ENCODE measurements around the gene ZNF586. TPM values are rescaled to one million over a fixed set of nuclear protein-coding genes. Genes with fewer than 3 reads are reported as not detected.

The ZNF586 gene
- total RNA-seq, 2 donors from 2014 or later: 13.1 to 17.6 TPM

DNA sequence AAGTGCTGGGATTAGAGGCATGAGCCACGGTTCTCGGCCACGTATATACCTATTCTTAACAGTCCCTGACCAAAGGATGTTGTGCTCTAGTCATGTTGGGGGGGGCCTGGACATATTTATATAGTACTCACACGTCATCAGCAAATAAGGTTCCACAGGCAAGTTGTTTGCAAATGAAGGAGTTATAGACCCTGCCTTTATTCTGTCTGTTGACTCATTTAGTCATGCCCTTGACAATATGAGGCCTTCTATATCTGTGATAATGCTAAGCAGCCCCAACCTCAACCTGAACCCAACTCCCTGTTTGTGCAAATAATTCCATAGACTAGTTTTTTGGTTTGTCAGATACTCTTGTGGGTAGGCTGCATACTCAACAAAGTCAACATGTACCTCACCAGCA is 8.9 kb downstream of the ZNF586 start:
- Histone ChIP-seq H3K9me3 (peaks cover 8% of the 10 kb centered on the region), H3K36me3 (peaks cover 10% of the 10 kb centered on the region), H3K9ac (ENCODE audit: low read depth in 2 of 2, low read length in 2 of 2) (no peak overlapping the region), H3K27ac (no peak overlapping the region), H3K27me3 (no peaks in the 10 kb centered on the region), H3K4me1 (no peaks in the 10 kb centered on the region), H3K4me3 (no peak overlapping the region)
- DNase-seq: no peak
- intact Hi-C loops (cut with DNase I): no loop called here
- TF ChIP-seq, protein P1, sequence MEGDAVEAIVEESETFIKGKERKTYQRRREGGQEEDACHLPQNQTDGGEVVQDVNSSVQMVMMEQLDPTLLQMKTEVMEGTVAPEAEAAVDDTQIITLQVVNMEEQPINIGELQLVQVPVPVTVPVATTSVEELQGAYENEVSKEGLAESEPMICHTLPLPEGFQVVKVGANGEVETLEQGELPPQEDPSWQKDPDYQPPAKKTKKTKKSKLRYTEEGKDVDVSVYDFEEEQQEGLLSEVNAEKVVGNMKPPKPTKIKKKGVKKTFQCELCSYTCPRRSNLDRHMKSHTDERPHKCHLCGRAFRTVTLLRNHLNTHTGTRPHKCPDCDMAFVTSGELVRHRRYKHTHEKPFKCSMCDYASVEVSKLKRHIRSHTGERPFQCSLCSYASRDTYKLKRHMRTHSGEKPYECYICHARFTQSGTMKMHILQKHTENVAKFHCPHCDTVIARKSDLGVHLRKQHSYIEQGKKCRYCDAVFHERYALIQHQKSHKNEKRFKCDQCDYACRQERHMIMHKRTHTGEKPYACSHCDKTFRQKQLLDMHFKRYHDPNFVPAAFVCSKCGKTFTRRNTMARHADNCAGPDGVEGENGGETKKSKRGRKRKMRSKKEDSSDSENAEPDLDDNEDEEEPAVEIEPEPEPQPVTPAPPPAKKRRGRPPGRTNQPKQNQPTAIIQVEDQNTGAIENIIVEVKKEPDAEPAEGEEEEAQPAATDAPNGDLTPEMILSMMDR (IDR thresholded peaks at IDR 0.05): no peak

DNA sequence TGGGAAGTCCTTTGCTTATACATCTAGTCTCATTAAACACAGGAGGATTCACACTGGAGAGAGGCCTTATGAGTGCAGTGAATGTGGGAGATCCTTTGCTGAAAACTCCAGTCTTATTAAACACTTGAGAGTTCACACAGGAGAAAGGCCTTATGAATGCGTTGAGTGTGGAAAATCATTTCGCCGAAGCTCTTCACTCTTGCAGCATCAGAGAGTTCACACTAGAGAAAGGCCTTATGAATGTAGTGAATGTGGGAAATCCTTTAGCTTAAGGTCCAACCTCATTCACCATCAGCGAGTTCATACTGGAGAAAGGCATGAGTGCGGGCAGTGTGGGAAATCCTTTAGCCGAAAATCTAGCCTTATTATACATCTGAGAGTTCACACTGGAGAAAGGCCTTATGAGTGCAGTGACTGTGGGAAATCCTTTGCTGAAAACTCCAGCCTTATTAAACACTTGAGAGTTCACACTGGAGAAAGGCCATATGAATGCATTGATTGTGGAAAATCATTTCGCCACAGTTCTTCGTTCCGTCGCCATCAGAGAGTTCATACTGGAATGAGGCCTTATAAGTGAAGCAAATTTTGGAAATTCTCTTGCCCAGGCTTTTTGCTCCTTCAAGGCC is 9.9 kb downstream of the ZNF586 start:
- H3K27me3 ChIP-seq: no peaks in the 10 kb centered on the region
- H3K9ac ChIP-seq (ENCODE audit: low read depth in 2 of 2, low read length in 2 of 2): no peak overlapping the region
- H3K36me3 ChIP-seq: peaks cover 10% of the 10 kb centered on the region
- H3K4me1 ChIP-seq: no peaks in the 10 kb centered on the region
- no peak for DNase-seq
- no peak overlapping the region for H3K4me3 ChIP-seq
- no peak overlapping the region for H3K27ac ChIP-seq
- peaks cover 8% of the 10 kb centered on the region for H3K9me3 ChIP-seq
- TF ChIP-seq, protein P1 (IDR thresholded peaks at IDR 0.05): no peak
- intact Hi-C loops (cut with DNase I): no loop called here

DNA sequence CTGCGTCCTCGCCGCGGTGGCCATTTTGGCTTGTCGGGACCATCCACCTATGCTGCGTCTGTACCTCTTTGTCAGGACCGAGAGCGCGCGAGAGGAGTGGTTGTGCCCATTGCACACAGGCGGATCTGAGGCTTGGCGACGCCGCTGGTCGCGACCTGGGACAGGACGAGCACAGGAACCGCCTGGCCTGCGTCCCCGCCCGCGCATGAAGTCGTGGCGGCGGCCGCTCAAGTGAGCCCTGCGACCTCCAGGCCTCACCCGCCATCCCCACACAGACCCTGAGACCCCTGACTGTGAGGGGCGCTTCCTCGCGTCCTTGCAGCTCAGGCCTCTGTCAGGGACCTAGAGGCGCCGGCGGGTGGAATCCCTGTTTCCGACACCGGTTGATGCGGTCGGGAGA is 16.8 kb downstream of the ZNF586 start:
- Histone ChIP-seq H3K4me1 (no peaks in the 10 kb centered on the region), H3K9me3 (no peaks in the 10 kb centered on the region), H3K27me3 (no peaks in the 10 kb centered on the region), H3K4me3 (no peak overlapping the region), H3K36me3 (no peaks in the 10 kb centered on the region), H3K27ac (no peak overlapping the region), H3K9ac (ENCODE audit: low read depth in 2 of 2, low read length in 2 of 2) (no peak overlapping the region)
- TF ChIP-seq, protein P1 (IDR thresholded peaks at IDR 0.05): no peak
- intact Hi-C loops (cut with DNase I): no loop called here
- no peak for DNase-seq

DNA sequence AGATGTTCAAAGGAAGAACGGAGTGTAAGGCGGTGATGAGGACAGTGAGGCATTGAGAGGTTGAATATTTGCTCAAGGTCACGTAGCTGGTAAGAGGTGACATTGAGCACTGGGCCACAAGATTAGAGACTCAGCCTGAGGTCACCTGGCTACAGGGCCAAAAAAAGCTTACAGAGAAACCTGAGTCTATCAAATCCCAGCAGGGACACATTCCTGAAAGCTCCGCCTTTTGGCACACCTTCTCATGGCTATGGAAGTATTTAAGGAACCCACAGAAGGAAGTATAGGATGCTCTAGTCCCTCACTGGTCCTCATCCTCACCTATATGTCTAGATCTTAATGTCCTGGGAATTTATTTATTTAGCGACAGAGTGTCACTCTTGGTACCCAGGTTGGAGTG is 17.4 kb downstream of the ZNF586 start:
- Histone ChIP-seq H3K36me3 (no peaks in the 10 kb centered on the region), H3K4me1 (no peaks in the 10 kb centered on the region), H3K27ac (no peak overlapping the region), H3K9me3 (no peaks in the 10 kb centered on the region), H3K27me3 (no peaks in the 10 kb centered on the region), H3K9ac (ENCODE audit: low read depth in 2 of 2, low read length in 2 of 2) (no peak overlapping the region), H3K4me3 (no peak overlapping the region)
- TF ChIP-seq, protein P1 (IDR thresholded peaks at IDR 0.05): no peak
- DNase-seq: no peak
- intact Hi-C loops (cut with DNase I): no loop called here

DNA sequence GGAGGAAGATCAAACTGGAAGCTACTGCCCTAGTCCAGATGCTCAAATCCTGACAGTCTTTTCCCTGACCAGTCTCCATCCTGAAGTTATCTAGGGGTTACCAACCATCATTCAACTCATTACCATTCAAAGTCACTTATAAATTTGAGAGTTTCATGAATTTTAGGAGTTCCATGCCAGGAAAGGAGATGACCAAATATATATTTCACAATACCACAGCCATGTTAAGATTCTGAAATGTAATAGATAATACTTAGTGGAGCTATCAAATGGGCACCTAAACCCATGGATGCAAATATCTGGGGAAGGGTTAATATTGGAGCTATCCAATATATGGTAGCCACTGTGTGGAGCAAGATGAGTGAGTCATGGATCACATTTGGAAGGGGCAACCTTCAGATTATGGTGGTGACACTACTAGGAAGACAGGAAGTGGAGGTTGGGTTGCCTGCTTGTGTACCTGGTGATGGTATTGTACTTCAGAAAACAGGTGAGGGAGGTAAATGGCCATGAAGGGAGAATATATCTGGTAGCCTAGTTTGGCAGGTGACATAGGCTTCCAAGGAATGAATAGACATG is 18.7 kb downstream of the ZNF586 start:
- Histone ChIP-seq H3K4me1 (no peaks in the 10 kb centered on the region), H3K9ac (ENCODE audit: low read depth in 2 of 2, low read length in 2 of 2) (no peak overlapping the region), H3K36me3 (no peaks in the 10 kb centered on the region), H3K9me3 (no peaks in the 10 kb centered on the region), H3K27ac (no peak overlapping the region), H3K27me3 (no peaks in the 10 kb centered on the region), H3K4me3 (no peak overlapping the region)
- no peak for DNase-seq
- intact Hi-C loops (cut with DNase I): no loop called here
- TF ChIP-seq, protein P1 (IDR thresholded peaks at IDR 0.05): no peak

Measured in colonic mucosa (tissue), 4 donors.